Naive thymus-derived CD4-positive, alpha-beta T cell (primary cell): ENCODE data around the gene SMC3. TPM values are rescaled to one million over a fixed set of nuclear protein-coding genes. Genes with fewer than 3 reads are reported as not detected.
"Not testable (repeated sequence)": the region's sequence is repeated elsewhere in the genome, so short reads cannot be mapped to it uniquely, and the experiment has no call there.

ENCODE experiments used
- ATAC-seq: fragments of 150-1000 bp; cut with Tn5 transposase; 2 replicates; pipeline ENCODE4 v1.10.0; 2021; ENCODE audit warnings: mild to moderate bottlenecking, moderate library complexity
- CTCF ChIA-PET: fragments of 350-600 bp; sonication (Branson Sonifier 250); formaldehyde crosslinking; loops from one replicate; lab custom pipeline; 2021; ENCODE audit warnings: antibody characterized with exemption; lab: Charles Lee
- POLR2A ChIA-PET: fragments of 350-600 bp; sonication (Branson Sonifier 250); formaldehyde crosslinking; loops from one replicate; lab custom pipeline; 2021; ENCODE audit warnings: antibody characterized with exemption, inconsistent platforms; lab: Charles Lee
- DNase-seq, 9 donors: peaks; one replicate each; pipeline versions ENCODE4 v3.0.0 to v3.0.0-alpha.2; 2020 to 2022; ENCODE audit warnings: mixed read lengths in 1 of 9
- H3K27ac ChIP-seq: one replicate; pipeline ENCODE4 v1.7.0; 2013; ENCODE audit warnings: mild to moderate bottlenecking, low read depth, low read length, moderate library complexity
- H3K27me3 ChIP-seq, 2 donors: one replicate each; pipeline ENCODE4 v1.7.0; 2013; ENCODE audit warnings: low read length in 2 of 2, mild to moderate bottlenecking in 2 of 2, moderate library complexity in 2 of 2; ENCODE audit not compliant: control insufficient read depth in 2 of 2, insufficient read depth in 2 of 2
- H3K36me3 ChIP-seq, 3 experiments: 1 replicate in 2 of 3; 2 replicates in 1 of 3; pipeline ENCODE4 v1.7.0; 2013; ENCODE audit warnings: low read length in 3 of 3, mild to moderate bottlenecking in 3 of 3, moderate library complexity in 1 of 3; ENCODE audit not compliant: insufficient read depth in 3 of 3, control insufficient read depth in 2 of 3
- H3K4me1 ChIP-seq, 2 donors: one replicate each; pipeline ENCODE4 v1.7.0; 2013; ENCODE audit warnings: low read length in 2 of 2, mild to moderate bottlenecking in 2 of 2, moderate library complexity in 1 of 2; ENCODE audit not compliant: control insufficient read depth in 2 of 2, insufficient read depth in 2 of 2
- H3K4me3 ChIP-seq: 2 replicates; pipeline ENCODE4 v1.7.0; 2013; ENCODE audit warnings: mild to moderate bottlenecking, low read length
- H3K9me3 ChIP-seq, 3 experiments: 1 replicate in 2 of 3; 2 replicates in 1 of 3; pipeline ENCODE4 v1.7.0; 2013; ENCODE audit warnings: low read length in 3 of 3; ENCODE audit not compliant: control insufficient read depth in 2 of 3
- H3K27ac Mint-ChIP-seq, 9 donors: one replicate each; pipeline ENCODE4 v1.8.0; 2020 to 2022; ENCODE audit warnings: mixed read lengths in 9 of 9, mild to moderate bottlenecking in 8 of 9, moderate library complexity in 5 of 9, inconsistent platforms in 2 of 9
- H3K27me3 Mint-ChIP-seq, 5 donors: one replicate each; pipeline ENCODE4 v1.8.0; 2021 to 2022; ENCODE audit warnings: mixed read lengths in 5 of 5, mild to moderate bottlenecking in 1 of 5
- H3K36me3 Mint-ChIP-seq, 5 donors: one replicate each; pipeline ENCODE4 v1.8.0; 2020 to 2022; ENCODE audit warnings: mixed read lengths in 5 of 5, mild to moderate bottlenecking in 3 of 5, inconsistent platforms in 1 of 5
- H3K4me1 Mint-ChIP-seq, 7 donors: one replicate each; pipeline ENCODE4 v1.8.0; 2020 to 2022; ENCODE audit warnings: mixed read lengths in 7 of 7, mild to moderate bottlenecking in 3 of 7, inconsistent platforms in 1 of 7
- H3K4me3 Mint-ChIP-seq, 10 donors: one replicate each; pipeline ENCODE4 v1.8.0; 2020 to 2022; ENCODE audit warnings: mild to moderate bottlenecking in 10 of 10, mixed read lengths in 10 of 10, moderate library complexity in 6 of 10, inconsistent platforms in 2 of 10
- H3K9me3 Mint-ChIP-seq, 11 donors: one replicate each; pipeline ENCODE4 v1.8.0; 2020 to 2022; ENCODE audit warnings: mixed read lengths in 11 of 11, mild to moderate bottlenecking in 4 of 11, inconsistent platforms in 1 of 11, moderate library complexity in 1 of 11
- intact Hi-C, 2 donors: fragments of 100-400 bp; cut with micrococcal nuclease; formaldehyde crosslinking; loops; one replicate each; pipeline ENCODE4 v1.15.1; 2023
- polyA plus RNA-seq, 2 donors: library from polyadenylated mRNA; unstranded; fragments of 300-500 nt; fragmentation: Illumina TruSeq; gene quantifications; one replicate each; pipeline ENCODE4 v1.2.3, GENCODE V29; 2021
- total RNA-seq, 6 experiments: library from RNA in 5 of 6; stranded (reverse) in 5 of 6; gene quantifications; 1 replicate in 5 of 6; 2 replicates in 1 of 6; pipeline ENCODE4 v1.2.3 and lab custom pipeline; 2021 to 2026

SMC3 gene
- total and polyA plus RNA-seq, 7 experiments from 2014 or later, result 29.8 to 88.2 (median 52.4) TPM

- no peak overlapping the region for H3K27ac Mint-ChIP-seq
- Histone ChIP-seq H3K4me3 (no peak overlapping the region), H3K4me1 (peaks cover 5 to 8% of the 10 kb centered on the region in 2 donors), H3K27me3 (no peaks in the 10 kb centered on the region), H3K36me3 (no peaks in the 10 kb centered on the region), H3K27ac (no peak overlapping the region), H3K9me3 (no peaks in the 10 kb centered on the region)
- H3K4me3 Mint-ChIP-seq, result no peak overlapping the region
- POLR2A ChIA-PET, result no interaction called here
- no peak for DNase-seq
- H3K36me3 Mint-ChIP-seq, result no peaks in the 10 kb centered on the region
- peaks cover 6 to 36% (median 17%) of the 10 kb centered on the region in 5 donors for H3K27me3 Mint-ChIP-seq
- intact Hi-C loops, result no loop called here
- H3K4me1 Mint-ChIP-seq, result peaks cover 6 to 11% (median 7%) of the 10 kb centered on the region in 7 donors
- ATAC-seq, result no peak
- CTCF ChIA-PET, result no interaction called here
- H3K9me3 Mint-ChIP-seq, result peaks cover 0 to 2% (median 0%) of the 10 kb centered on the region in 11 donors
Observed at GRCh38 chr10:110636572-110636931, 69.1 kb downstream of the SMC3 start.

GRCh38 chr10:110636932-110637557 is 69.5 kb downstream of the SMC3 start:
- Histone ChIP-seq H3K4me1 (peaks cover 5 to 8% of the 10 kb centered on the region in 2 donors), H3K9me3 (no peaks in the 10 kb centered on the region), H3K36me3 (no peaks in the 10 kb centered on the region), H3K27me3 (peaks cover 0 to 3% of the 10 kb centered on the region in 2 donors), H3K27ac (no peak overlapping the region), H3K4me3 (no peak overlapping the region)
- ChIA-PET CTCF (no interaction called here), POLR2A (no interaction called here)
- ATAC-seq, result peak; percentile 24
- H3K4me1 Mint-ChIP-seq, result peaks cover 6 to 15% (median 11%) of the 10 kb centered on the region in 7 donors
- no peaks in the 10 kb centered on the region for H3K36me3 Mint-ChIP-seq
- no peak for DNase-seq
- peaks cover 8 to 41% (median 21%) of the 10 kb centered on the region in 5 donors for H3K27me3 Mint-ChIP-seq
- peaks cover 0 to 2% (median 0%) of the 10 kb centered on the region in 11 donors for H3K9me3 Mint-ChIP-seq
- intact Hi-C loops, result no loop called here
- H3K4me3 Mint-ChIP-seq, result no peak overlapping the region
- no peak overlapping the region for H3K27ac Mint-ChIP-seq

- POLR2A ChIA-PET, result no interaction called here
- Mint-ChIP-seq H3K4me1 (peaks cover 8 to 19% (median 14%) of the 10 kb centered on the region in 7 donors), H3K36me3 (no peaks in the 10 kb centered on the region), H3K27me3 (peaks cover 13 to 46% (median 27%) of the 10 kb centered on the region in 5 donors), H3K4me3 (no peak overlapping the region), H3K27ac (no peak overlapping the region), H3K9me3 (peaks cover 0 to 5% (median 0%) of the 10 kb centered on the region in 11 donors)
- DNase-seq (no peak), ATAC-seq (no peak)
- intact Hi-C loops, result no loop called here
- Histone ChIP-seq H3K9me3 (no peaks in the 10 kb centered on the region), H3K36me3 (no peaks in the 10 kb centered on the region), H3K4me3 (no peak overlapping the region), H3K27me3 (peaks cover 0 to 9% of the 10 kb centered on the region in 2 donors), H3K27ac (no peak overlapping the region), H3K4me1 (peaks cover 5 to 8% of the 10 kb centered on the region in 2 donors)
- CTCF ChIA-PET, result no interaction called here
Observed at GRCh38 chr10:110637558-110638053, 70.1 kb downstream of the SMC3 start.

- H3K9me3 ChIP-seq, result no peaks in the 10 kb centered on the region
- peaks cover 0 to 16% of the 10 kb centered on the region in 2 donors for H3K27me3 ChIP-seq
- no peak overlapping the region for H3K4me3 ChIP-seq
- ChIA-PET CTCF (interaction anchor here (0.7 kb wide), 1 partner anchor 500 kb away, joined by 3 read pairs; no protein-coding TSS in a partner anchor), POLR2A (no interaction called here)
- Mint-ChIP-seq H3K4me1 (peaks cover 10 to 25% (median 21%) of the 10 kb centered on the region in 7 donors), H3K9me3 (peaks cover 0 to 5% (median 0%) of the 10 kb centered on the region in 11 donors), H3K36me3 (no peaks in the 10 kb centered on the region), H3K27me3 (peaks cover 20 to 53% (median 34%) of the 10 kb centered on the region in 5 donors), H3K4me3 (no peak overlapping the region), H3K27ac (no peak overlapping the region)
- H3K4me1 ChIP-seq, result peaks cover 10 to 13% of the 10 kb centered on the region in 2 donors
- ATAC-seq, result no peak
- no peak for DNase-seq
- H3K27ac ChIP-seq, result no peak overlapping the region
- intact Hi-C loops, result no loop called here
- no peaks in the 10 kb centered on the region for H3K36me3 ChIP-seq
Observed at GRCh38 chr10:110638319-110638718, 70.8 kb downstream of the SMC3 start.

- Histone ChIP-seq H3K27me3 (peaks cover 0 to 17% of the 10 kb centered on the region in 2 donors), H3K4me1 (peaks cover 10 to 14% of the 10 kb centered on the region in 2 donors)
- Mint-ChIP-seq H3K4me1 (peaks cover 10 to 27% (median 23%) of the 10 kb centered on the region in 7 donors), H3K27me3 (peaks cover 21 to 55% (median 36%) of the 10 kb centered on the region in 5 donors)
- H3K27ac ChIP-seq, DNase-seq, POLR2A ChIA-PET, CTCF ChIA-PET, H3K9me3 ChIP-seq, H3K36me3 ChIP-seq, H3K27ac Mint-ChIP-seq, H3K36me3 Mint-ChIP-seq, ATAC-seq, H3K9me3 Mint-ChIP-seq, H3K4me3 Mint-ChIP-seq, H3K4me3 ChIP-seq, intact Hi-C loops: not testable (repeated sequence)
Observed at GRCh38 chr10:110639046-110639445, 71.6 kb downstream of the SMC3 start.

- CTCF ChIA-PET, result not testable (repeated sequence)
Observed at GRCh38 chr10:110639858-110640257, 72.4 kb downstream of the SMC3 start.

More at GRCh38 chr10:110639858-110640257, 72.4 kb downstream of the SMC3 start:
- H3K9me3 Mint-ChIP-seq, H3K36me3 Mint-ChIP-seq, H3K27ac ChIP-seq, H3K4me3 ChIP-seq, H3K36me3 ChIP-seq, intact Hi-C loops, H3K4me3 Mint-ChIP-seq, POLR2A ChIA-PET, H3K27ac Mint-ChIP-seq, H3K9me3 ChIP-seq, ATAC-seq, DNase-seq: not testable (repeated sequence)
- Histone ChIP-seq H3K27me3 (peaks cover 0 to 17% of the 10 kb centered on the region in 2 donors), H3K4me1 (peaks cover 10 to 14% of the 10 kb centered on the region in 2 donors)
- Mint-ChIP-seq H3K4me1 (peaks cover 10 to 31% (median 23%) of the 10 kb centered on the region in 7 donors), H3K27me3 (peaks cover 25 to 57% (median 40%) of the 10 kb centered on the region in 5 donors)
